GM06990 (cell line): Measurements from ENCODE around the gene YBEY.

Source experiments
- DNase-seq: peaks from one replicate; pipeline ENCODE4 v3.0.0-alpha.2; 2011; ENCODE audit not compliant: insufficient read length; ENCODE audit errors: extremely low read depth
- H3K27me3 ChIP-seq: replicated peaks from 2 replicates; pipeline ENCODE4 v1.6.0; 2011; ENCODE audit warnings: low read length; ENCODE audit not compliant: control insufficient read depth, insufficient read depth
- H3K36me3 ChIP-seq: 2 replicates; pipeline ENCODE4 v1.5.1; 2011; ENCODE audit warnings: low read length; ENCODE audit not compliant: control insufficient read depth, insufficient read depth
- H3K4me3 ChIP-seq: replicated peaks from 2 replicates; pipeline ENCODE4 v1.5.1; 2011; ENCODE audit warnings: low read depth, mild to moderate bottlenecking, control low read depth, low read length
- CTCF ChIP-seq: IDR thresholded peaks from 2 replicates; pipeline ENCODE4 v1.5.1; 2011; ENCODE audit warnings: low read length, control low read depth, mild to moderate bottlenecking, inconsistent platforms; ENCODE audit not compliant: insufficient read depth, poor library complexity, severe bottlenecking

The YBEY gene

GRCh38 chr21:46265736-46266525, 20.2 kb upstream of the YBEY start:
- no peak for TF ChIP-seq CTCF
- no peak for DNase-seq
- Histone ChIP-seq H3K4me3 (no peak overlapping the region), H3K27me3 (no peaks in the 10 kb centered on the region), H3K36me3 (peaks cover 40% of the 10 kb centered on the region)

DNA sequence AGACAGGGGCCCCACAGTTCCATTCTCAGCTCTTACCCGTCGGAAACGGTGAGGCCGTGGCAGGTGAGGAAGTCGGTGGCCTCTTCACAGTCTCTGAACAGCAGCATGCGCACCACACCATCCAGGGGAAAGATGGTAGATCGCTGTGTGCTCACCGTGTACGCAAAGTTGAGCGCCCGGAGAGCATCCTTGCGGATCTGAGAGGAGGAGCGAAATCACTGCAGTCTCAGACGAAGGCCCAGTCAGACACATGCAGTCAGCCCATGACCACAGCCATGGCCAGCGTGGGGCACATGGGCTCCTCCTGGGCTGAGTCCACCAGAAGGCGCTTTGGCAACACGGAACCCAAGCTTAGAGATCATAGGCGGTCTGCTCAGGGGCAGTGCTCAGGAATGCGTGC, 19.2 kb upstream of the YBEY start:
- TF ChIP-seq CTCF: no peak

DNA sequence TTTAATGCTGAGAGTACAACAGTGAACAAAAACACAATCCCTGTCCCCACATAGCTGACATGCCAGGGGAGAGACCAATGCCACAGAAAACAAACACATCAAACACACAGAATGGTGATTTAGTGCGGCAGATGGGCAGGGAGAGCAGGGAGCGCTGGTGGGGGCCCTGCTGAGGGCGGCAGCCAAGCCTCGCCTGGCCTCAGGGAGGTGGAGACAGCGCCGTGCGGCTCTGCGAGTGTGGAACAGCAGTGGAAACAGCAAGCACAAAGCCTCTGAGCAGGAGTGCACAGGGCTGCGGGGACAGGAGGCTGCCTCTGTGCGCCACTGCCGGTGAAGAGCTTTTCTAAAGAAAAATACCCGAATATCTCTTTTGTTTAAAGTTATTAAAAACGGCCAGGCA, 17.8 kb upstream of the YBEY start:
- Histone ChIP-seq H3K36me3 (peaks cover 43% of the 10 kb centered on the region), H3K27me3 (no peaks in the 10 kb centered on the region), H3K4me3 (no peak overlapping the region)
- TF ChIP-seq CTCF: no peak
- DNase-seq: no peak

More for the DNA sequence above, 19.2 kb upstream of the YBEY start:
- Histone ChIP-seq H3K27me3 (no peaks in the 10 kb centered on the region), H3K4me3 (no peak overlapping the region), H3K36me3 (peaks cover 37% of the 10 kb centered on the region)
- no peak for DNase-seq

DNA sequence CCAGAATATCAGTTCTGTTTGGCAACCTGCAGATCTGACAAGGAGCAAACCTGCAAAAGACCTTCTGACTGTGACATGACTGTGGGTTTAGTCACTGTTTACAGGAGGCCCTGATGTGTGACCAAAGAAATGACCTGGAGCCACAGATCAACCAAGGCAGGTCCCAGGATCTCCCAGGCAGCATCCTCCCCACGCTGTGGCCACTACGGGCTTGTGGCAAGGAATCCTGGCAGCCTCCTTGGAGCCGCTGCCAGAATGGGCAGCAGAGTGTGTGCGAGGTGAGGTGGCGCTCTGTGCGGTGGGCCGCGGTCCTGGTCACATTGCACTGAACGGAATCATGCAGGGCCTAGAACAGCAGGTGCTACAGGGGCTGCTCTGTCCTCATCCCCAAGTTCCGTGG, 16.7 kb upstream of the YBEY start:
- DNase-seq: no peak
- Histone ChIP-seq H3K36me3 (peaks cover 44% of the 10 kb centered on the region), H3K4me3 (no peak overlapping the region), H3K27me3 (no peaks in the 10 kb centered on the region)
- TF ChIP-seq CTCF: no peak

DNA sequence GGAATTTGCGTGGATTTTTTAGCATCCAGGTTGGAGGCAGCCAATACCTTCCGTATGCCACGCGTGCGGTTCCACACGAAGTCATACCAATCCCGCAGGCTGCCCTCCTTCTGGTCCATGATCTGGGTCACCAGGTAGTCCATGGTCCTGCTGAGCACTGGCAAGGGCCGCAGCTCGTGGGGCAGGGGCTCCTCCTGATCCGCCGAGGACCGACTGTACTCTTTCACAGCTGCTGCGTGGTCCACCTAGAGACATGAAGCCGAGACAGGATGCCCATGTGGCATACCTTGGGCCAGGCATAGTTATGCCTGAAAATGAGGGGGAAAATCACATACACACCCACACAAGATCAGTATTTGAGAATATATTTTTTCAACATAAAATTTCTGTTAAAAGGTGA, 12.8 kb upstream of the YBEY start:
- no peak overlapping the region for H3K4me3 ChIP-seq
- TF ChIP-seq CTCF: no peak
- H3K36me3 ChIP-seq: peaks cover 32% of the 10 kb centered on the region
- no peaks in the 10 kb centered on the region for H3K27me3 ChIP-seq
- DNase-seq: no peak
